Mucosa of stomach (tissue), 1 donor: ENCODE measurements around the gene TBC1D8B.
"Not testable (repeated sequence)": the region's sequence is repeated elsewhere in the genome, so short reads cannot be mapped to it uniquely, and the experiment has no call there.

Experiments used
- H3K27me3 ChIP-seq: one replicate; pipeline ENCODE4 v1.7.0; 2013; ENCODE audit warnings: mild to moderate bottlenecking, low read length; ENCODE audit not compliant: control insufficient read depth, insufficient read depth
- H3K36me3 ChIP-seq: one replicate; pipeline ENCODE4 v1.7.0; 2013; ENCODE audit warnings: low read length; ENCODE audit not compliant: control insufficient read depth, insufficient read depth
- H3K4me1 ChIP-seq: one replicate; pipeline ENCODE4 v1.7.0; 2013; ENCODE audit warnings: mild to moderate bottlenecking, low read length; ENCODE audit not compliant: control insufficient read depth, insufficient read depth
- H3K4me3 ChIP-seq: one replicate; pipeline ENCODE4 v1.7.0; 2013; ENCODE audit warnings: low read length
- H3K9ac ChIP-seq: one replicate; pipeline ENCODE4 v1.7.0; 2013; ENCODE audit warnings: mild to moderate bottlenecking, low read length, moderate library complexity
- H3K9me3 ChIP-seq: one replicate; pipeline ENCODE4 v1.7.0; 2013; ENCODE audit warnings: mild to moderate bottlenecking, low read length, moderate library complexity; ENCODE audit not compliant: control insufficient read depth
- donor health status: Pancreatic carcinoma.

Gene TBC1D8B

GRCh38 chrX:106862972-106863688 lies 60.7 kb downstream of the TBC1D8B start:
- Histone ChIP-seq H3K27me3 (no peaks in the 10 kb centered on the region), H3K9ac (no peak overlapping the region), H3K4me1 (no peaks in the 10 kb centered on the region), H3K4me3 (no peak overlapping the region), H3K36me3 (no peaks in the 10 kb centered on the region), H3K9me3 (no peaks in the 10 kb centered on the region)

GRCh38 chrX:106863697-106864096 lies 61.2 kb downstream of the TBC1D8B start:
- Histone ChIP-seq H3K36me3 (no peaks in the 10 kb centered on the region), H3K4me1 (no peaks in the 10 kb centered on the region), H3K27me3 (no peaks in the 10 kb centered on the region), H3K9ac (no peak overlapping the region), H3K9me3 (no peaks in the 10 kb centered on the region), H3K4me3 (no peak overlapping the region)

GRCh38 chrX:106872796-106873195 lies 70.3 kb downstream of the TBC1D8B start:
- not testable (repeated sequence) for H3K9me3 ChIP-seq, H3K36me3 ChIP-seq, H3K4me3 ChIP-seq, H3K27me3 ChIP-seq, H3K9ac ChIP-seq, H3K4me1 ChIP-seq

- Histone ChIP-seq H3K9me3 (no peaks in the 10 kb centered on the region), H3K4me3 (no peak overlapping the region), H3K27me3 (no peaks in the 10 kb centered on the region), H3K9ac (no peak overlapping the region), H3K4me1 (no peaks in the 10 kb centered on the region), H3K36me3 (no peaks in the 10 kb centered on the region)
Measured at GRCh38 chrX:106874075-106874474, 71.6 kb downstream of the TBC1D8B start.

GRCh38 chrX:106875151-106875550 lies 72.7 kb downstream of the TBC1D8B start:
- no peak overlapping the region for H3K4me3 ChIP-seq
- no peaks in the 10 kb centered on the region for H3K9me3 ChIP-seq
- no peaks in the 10 kb centered on the region for H3K4me1 ChIP-seq
- no peaks in the 10 kb centered on the region for H3K27me3 ChIP-seq
- H3K36me3 ChIP-seq = no peaks in the 10 kb centered on the region
- no peak overlapping the region for H3K9ac ChIP-seq

- Histone ChIP-seq H3K4me3 (no peak overlapping the region), H3K9me3 (no peaks in the 10 kb centered on the region), H3K9ac (no peak overlapping the region), H3K36me3 (no peaks in the 10 kb centered on the region), H3K27me3 (no peaks in the 10 kb centered on the region), H3K4me1 (no peaks in the 10 kb centered on the region)
Measured at GRCh38 chrX:106889468-106889867, 87.0 kb downstream of the TBC1D8B start.

- Histone ChIP-seq H3K9ac (no peak overlapping the region), H3K27me3 (no peaks in the 10 kb centered on the region), H3K9me3 (no peaks in the 10 kb centered on the region), H3K4me3 (no peak overlapping the region), H3K36me3 (no peaks in the 10 kb centered on the region), H3K4me1 (peaks cover 10% of the 10 kb centered on the region)
Measured at GRCh38 chrX:106891762-106892460, 89.4 kb downstream of the TBC1D8B start.

- Histone ChIP-seq H3K9ac (no peak overlapping the region), H3K4me3 (no peak overlapping the region), H3K36me3 (no peaks in the 10 kb centered on the region)
Measured at GRCh38 chrX:106894392-106894909, 92.0 kb downstream of the TBC1D8B start.

GRCh38 chrX:106894978-106895452 lies 92.5 kb downstream of the TBC1D8B start:
- Histone ChIP-seq H3K27me3 (no peaks in the 10 kb centered on the region), H3K4me3 (no peak overlapping the region), H3K4me1 (peaks cover 10% of the 10 kb centered on the region), H3K9me3 (no peaks in the 10 kb centered on the region), H3K9ac (no peak overlapping the region), H3K36me3 (no peaks in the 10 kb centered on the region)

More at GRCh38 chrX:106894392-106894909, 92.0 kb downstream of the TBC1D8B start:
- H3K4me1 ChIP-seq = peaks cover 10% of the 10 kb centered on the region
- no peaks in the 10 kb centered on the region for H3K9me3 ChIP-seq
- H3K27me3 ChIP-seq = no peaks in the 10 kb centered on the region

- Histone ChIP-seq H3K27me3 (no peaks in the 10 kb centered on the region), H3K9ac (no peak overlapping the region), H3K9me3 (no peaks in the 10 kb centered on the region), H3K4me3 (no peak overlapping the region), H3K36me3 (no peaks in the 10 kb centered on the region), H3K4me1 (peaks cover 10% of the 10 kb centered on the region)
Measured at GRCh38 chrX:106897259-106897658, 94.8 kb downstream of the TBC1D8B start.

GRCh38 chrX:106898462-106898861 lies 96.0 kb downstream of the TBC1D8B start:
- Histone ChIP-seq H3K27me3 (no peaks in the 10 kb centered on the region), H3K4me1 (peaks cover 10% of the 10 kb centered on the region), H3K4me3 (no peak overlapping the region), H3K9ac (no peak overlapping the region), H3K36me3 (no peaks in the 10 kb centered on the region), H3K9me3 (no peaks in the 10 kb centered on the region)

- Histone ChIP-seq H3K4me1 (peaks cover 10% of the 10 kb centered on the region), H3K27me3 (no peaks in the 10 kb centered on the region), H3K36me3 (no peaks in the 10 kb centered on the region), H3K4me3 (no peak overlapping the region), H3K9me3 (no peaks in the 10 kb centered on the region), H3K9ac (no peak overlapping the region)
Measured at GRCh38 chrX:106899276-106899675, 96.8 kb downstream of the TBC1D8B start.
